ENCODE results near the gene SARS1. TPM values are rescaled to one million over a fixed set of nuclear protein-coding genes. Genes with fewer than 3 reads are reported as not detected.
A peak's percentile ranks its signal among the peaks of the same experiment; 100 is the strongest.
"Not testable (repeated sequence)": the region's sequence is repeated elsewhere in the genome, so short reads cannot be mapped to it uniquely, and the experiment has no call there.

The SARS1 gene, protein sequence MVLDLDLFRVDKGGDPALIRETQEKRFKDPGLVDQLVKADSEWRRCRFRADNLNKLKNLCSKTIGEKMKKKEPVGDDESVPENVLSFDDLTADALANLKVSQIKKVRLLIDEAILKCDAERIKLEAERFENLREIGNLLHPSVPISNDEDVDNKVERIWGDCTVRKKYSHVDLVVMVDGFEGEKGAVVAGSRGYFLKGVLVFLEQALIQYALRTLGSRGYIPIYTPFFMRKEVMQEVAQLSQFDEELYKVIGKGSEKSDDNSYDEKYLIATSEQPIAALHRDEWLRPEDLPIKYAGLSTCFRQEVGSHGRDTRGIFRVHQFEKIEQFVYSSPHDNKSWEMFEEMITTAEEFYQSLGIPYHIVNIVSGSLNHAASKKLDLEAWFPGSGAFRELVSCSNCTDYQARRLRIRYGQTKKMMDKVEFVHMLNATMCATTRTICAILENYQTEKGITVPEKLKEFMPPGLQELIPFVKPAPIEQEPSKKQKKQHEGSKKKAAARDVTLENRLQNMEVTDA
- 80.0 TPM for total RNA-seq

DNA sequence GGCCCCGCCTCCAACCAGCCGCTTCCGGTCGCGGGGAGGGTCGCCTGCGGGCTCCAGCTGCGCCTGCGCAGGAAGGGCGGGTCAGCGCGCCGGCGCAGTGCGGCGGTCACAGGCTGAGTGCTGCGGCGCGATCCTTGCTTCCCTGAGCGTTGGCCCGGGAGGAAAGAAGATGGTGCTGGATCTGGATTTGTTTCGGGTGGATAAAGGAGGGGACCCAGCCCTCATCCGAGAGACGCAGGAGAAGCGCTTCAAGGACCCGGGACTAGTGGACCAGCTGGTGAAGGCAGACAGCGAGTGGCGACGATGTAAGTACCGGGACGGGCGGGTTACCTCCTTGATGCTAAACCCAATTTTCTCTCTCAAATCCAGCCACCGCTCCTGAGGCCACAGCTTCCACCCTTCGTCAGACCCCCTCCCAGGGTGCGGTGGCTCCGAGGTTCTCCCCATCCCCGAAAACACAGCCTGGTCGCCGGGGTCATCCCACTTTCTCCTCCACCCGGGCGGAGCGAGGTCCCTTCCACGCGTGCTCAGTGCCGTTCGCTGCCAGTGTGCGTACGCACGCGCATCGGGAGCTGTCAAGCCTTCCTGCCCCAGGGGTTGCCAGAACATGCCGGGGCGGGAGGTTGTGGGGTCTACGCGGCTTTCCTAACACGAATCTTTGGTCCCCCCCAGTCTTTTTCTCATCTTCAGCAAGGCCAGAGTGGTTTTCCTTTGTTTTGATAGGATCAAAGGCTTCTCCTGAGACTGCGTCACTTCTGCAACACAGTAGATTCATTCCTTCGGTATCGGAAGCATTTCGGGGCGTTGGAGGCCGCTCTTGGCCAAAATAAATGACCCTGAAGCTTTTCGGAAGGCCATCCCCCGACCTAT is at the start of gene SARS1:
Gene SARS1, plus strand, starts transcription at position 95 of the 870 bp plus-strand sequence. Its CDS starts 75 bp downstream, at position 170.
- DNase-seq (ENCODE audit: low spot score), result peak; percentile 91
- peak; percentile 92 for ATAC-seq

DNA sequence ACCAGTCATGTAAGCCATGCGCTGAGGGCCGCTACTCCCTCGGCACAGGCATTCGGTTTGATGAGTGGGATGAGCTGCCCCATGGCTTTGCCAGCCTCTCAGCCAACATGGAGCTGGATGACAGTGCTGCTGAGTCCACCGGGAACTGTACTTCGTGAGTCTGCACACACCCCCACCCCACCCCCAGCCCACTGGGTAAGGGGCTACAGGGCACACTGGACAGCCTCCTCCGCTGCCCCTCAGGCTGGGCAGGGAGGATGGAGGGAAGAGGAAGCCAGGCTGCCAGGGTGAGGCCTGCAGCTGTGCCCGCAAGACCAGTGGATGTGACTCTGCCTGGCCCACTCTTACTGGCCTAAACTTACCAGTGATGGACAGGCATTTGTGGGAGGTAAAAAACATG is 49.2 kb upstream of the SARS1 start:
- DNase-seq (ENCODE audit: low spot score), result no peak
- no peak for ATAC-seq

DNA sequence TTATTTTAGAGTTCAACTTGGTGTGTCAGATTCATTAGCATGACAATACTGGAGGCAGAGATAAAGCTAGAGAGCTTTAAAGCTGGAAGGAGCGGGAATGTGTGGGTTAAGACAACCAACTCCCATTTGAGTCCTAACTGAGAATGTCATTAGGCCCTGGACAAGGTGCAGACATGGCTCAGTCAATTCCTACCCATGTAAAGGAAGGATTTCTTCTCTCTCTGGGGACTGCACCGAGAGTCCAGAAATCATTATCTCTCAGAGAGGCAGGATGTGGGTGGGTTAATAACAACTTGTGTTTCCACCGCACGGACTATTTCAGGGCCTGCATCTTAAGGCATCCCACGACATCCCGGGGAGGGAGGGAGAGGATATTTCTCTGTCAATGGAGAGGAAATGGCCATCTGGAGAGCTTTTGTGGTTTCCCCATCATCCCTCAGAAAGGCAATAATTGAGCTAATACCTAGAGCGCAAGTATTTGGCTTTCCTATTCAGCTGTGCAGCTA is 46.7 kb upstream of the SARS1 start:
- DNase-seq (ENCODE audit: low spot score) (no peak), ATAC-seq (no peak)

DNA sequence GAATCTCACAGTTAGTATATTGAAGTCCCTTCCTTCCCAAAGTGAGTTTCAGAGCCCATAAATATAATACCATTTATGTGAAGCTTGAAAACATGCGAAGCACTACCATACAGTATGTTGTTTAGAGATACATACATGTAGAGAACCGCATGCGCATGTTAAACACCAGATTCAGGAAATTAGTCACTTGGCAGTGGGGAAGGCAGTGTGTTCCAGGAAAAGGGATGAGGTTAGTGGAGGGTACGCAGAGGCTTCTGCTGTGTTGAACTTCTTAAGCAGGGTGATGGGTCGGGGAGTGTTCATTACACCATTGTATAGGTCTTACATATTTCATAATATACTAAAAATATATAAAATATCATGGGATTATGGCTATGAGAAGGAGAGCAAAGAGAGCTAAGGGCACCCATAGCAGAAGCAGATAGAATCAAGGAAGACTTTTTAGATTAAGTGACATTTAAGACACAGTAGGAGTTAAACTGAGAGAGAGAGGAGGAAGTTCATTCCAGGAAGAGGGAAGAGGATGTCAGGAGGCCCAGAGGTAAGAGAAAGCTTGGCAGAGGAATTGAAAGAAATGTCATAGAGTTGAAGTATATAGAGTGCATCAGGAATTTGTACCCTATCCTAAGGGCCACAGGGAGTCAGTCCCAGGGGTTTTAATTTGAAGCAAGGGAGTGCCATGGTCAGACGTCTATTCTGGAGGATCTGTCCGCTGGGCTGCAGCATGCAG is 43.5 kb upstream of the SARS1 start:
- ATAC-seq, result no peak

DNA sequence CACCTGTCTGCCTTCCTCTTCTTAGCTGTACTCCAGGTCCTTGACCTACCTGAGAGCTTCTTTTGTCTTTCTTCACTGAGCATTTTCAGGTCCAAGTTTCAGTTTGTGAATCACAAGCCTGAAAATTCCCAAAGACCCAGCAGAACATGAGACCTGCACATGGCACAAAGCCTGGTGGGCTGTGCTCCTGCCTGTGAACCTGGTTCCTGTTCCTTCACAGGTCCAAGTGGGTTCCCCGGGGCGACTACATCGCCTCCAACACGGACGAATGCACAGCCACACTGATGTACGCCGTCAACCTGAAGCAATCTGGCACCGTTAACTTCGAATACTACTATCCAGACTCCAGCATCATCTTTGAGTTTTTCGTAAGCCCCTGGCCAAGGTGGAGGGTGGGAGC is 42.1 kb upstream of the SARS1 start:
- ATAC-seq (no peak), DNase-seq (ENCODE audit: low spot score) (no peak)

More for the DNA sequence above, 43.5 kb upstream of the SARS1 start:
- no peak for DNase-seq (ENCODE audit: low spot score)

DNA sequence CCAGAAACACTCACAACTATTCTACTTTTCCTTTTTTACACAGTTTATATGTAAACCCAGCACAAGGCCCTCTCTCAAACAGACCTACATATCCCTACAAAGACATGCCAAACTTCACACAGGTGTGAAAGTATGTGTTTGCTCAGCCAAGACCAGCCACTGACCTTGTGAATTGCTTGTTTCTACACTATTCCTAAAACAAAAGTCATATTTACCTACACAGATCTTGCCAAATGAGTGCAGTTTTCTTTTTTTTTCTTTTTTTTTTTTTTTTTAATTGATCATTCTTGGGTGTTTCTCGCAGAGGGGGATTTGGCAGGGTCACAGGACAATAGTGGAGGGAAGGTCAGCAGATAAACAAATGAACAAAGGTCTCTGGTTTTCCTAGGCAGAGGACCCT is 37.4 kb upstream of the SARS1 start:
- DNase-seq (ENCODE audit: low spot score), result not testable (repeated sequence)
- peak; percentile 63 for ATAC-seq

DNA sequence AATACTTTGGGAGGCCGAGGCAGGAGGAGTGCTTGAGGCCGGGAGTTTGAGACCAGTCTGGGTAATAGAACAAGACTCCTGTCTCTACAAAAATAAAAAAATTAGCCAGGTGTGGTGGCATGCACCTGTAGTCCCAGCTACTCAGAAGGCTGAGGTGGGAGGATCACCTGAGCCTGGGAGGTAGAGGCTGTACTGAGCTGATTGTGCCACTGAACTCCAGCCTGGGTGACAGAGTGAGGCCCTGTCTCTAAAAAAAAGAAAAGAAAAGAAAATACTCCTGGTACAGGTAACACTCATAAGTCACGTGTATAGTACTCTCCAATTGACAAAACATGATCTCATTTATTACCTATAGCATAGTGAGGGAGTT is 33.0 kb upstream of the SARS1 start:
- peak; percentile 31 for ATAC-seq
- not testable (repeated sequence) for DNase-seq (ENCODE audit: low spot score)

DNA sequence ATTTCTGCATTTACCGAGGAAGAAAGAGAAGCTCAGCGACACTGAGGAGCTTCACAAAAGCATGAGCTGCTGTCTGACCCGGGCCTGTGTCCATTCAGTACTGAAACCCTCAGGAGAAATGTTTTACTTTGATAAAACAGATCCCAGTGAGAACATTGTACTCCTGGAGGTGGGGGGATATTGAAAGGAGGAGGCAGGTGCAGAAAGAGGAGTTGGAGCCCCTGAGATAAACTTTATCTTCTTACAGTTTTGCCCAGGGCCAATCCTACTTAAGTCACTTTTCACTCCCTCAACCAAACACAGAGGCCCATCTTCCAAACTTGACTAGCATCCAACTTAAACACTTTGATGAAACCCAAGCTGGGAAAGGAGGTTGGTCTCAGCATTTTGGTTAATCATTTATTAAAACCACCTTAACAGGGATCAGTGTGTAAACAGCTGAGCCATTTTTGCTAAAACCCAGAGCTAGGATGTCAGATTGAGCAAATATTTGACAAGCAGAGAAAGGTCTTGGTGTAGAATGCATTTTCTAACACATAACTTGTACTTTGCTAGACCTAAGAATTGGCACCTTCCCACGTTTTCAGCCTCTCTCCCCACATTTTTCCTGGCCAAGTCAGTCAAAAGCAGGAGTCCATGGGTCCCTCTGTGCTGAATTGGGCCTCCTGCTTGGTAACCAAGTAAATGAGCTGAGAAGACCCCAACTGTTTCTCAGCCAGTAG is 32.5 kb upstream of the SARS1 start:
- ATAC-seq (peak; percentile 81), DNase-seq (ENCODE audit: low spot score) (peak; percentile 65)

DNA sequence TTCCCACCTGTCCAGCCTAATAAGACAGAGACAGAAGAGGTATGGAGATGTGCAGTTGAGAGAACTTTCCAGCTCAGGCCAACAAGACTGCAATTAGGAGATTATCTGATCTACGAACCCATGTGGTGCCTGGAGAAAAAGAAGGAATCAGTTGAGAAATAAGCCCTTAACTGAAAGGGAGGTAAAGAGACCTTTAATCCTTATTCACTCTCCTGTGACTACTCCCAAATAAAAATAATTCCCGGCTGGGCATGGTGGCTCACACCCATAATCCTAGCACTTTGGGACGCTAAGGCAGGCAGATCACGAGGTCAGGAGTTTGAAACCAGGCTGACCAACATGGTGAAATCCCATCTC is 31.9 kb upstream of the SARS1 start:
- peak; percentile 37 for ATAC-seq

DNA sequence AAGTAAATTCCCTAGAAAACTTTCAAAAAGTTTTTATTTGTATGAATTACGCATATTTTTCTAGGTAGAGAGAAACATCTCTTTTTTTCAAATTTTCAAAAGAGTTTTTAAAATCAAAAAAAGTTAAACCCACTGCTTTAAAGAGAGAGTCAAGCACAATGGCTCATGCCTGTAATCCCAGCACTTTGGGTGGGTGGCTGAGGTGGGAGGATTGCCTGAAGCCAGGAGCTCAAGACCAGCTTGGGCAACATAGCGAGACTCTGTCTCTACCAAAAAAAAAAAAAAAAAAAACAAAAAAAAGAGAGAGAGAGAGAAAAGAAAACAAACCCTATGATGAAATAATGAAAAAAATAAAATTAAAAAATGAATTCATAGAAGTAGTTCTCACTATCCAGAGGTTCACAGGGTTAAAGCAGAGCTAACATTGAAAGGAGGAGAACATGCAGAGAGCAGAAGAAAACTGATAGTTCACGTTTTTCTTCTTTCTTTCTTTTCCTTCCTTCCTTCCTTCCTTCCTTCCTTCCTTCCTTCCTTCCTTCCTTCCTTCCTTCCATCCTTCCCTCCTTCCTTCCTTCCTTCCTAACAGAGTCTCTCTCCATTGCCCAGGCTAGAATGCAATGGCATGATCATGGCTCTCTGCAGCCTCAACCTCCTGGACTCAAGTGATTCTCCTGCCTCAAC is 30.5 kb upstream of the SARS1 start:
- DNase-seq (ENCODE audit: low spot score), result no peak

More for the DNA sequence above, 31.9 kb upstream of the SARS1 start:
- DNase-seq (ENCODE audit: low spot score), result no peak

DNA sequence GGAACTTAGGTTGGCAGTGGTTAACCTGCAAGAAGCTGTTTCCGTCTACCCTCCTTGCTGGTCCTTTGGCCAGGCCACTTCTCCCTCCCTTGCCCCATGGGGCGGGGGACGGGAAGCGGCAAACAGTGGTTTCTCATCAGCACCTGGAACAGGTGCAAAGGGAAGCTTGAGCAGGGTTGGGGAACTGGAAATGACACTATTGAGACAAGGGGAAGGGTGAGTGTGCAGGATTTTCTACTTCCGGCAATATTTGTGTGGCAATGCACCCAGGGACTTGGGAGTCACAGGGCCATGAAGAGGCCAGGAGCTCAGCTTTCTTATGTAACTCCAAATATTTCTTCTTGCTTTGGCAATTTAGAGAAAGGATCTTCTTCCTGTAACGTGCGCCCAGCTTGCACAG is 29.0 kb upstream of the SARS1 start:
- ATAC-seq, result no peak
- no peak for DNase-seq (ENCODE audit: low spot score)

More for the DNA sequence above, 30.5 kb upstream of the SARS1 start:
- no peak for ATAC-seq

DNA sequence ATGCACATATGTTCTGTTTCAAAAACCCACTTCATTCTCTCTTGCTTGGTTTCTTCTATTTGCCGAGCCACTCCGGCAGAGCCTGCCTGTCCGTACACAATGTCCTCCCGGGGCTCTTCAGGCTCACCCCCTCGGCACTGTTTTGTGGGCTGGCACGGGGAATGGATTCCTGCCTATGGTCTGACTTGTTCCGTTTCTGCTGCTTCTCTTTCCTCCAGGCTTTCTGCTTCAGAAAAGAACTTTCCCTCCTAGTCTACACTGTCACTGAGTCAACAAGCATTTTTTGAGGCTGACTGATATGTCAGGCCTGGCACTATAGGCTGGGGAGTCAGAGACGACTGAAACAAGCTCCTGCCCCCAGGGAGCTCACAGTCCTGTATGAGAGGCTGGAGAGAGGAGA is 28.4 kb upstream of the SARS1 start:
- ATAC-seq (no peak), DNase-seq (ENCODE audit: low spot score) (no peak)

DNA sequence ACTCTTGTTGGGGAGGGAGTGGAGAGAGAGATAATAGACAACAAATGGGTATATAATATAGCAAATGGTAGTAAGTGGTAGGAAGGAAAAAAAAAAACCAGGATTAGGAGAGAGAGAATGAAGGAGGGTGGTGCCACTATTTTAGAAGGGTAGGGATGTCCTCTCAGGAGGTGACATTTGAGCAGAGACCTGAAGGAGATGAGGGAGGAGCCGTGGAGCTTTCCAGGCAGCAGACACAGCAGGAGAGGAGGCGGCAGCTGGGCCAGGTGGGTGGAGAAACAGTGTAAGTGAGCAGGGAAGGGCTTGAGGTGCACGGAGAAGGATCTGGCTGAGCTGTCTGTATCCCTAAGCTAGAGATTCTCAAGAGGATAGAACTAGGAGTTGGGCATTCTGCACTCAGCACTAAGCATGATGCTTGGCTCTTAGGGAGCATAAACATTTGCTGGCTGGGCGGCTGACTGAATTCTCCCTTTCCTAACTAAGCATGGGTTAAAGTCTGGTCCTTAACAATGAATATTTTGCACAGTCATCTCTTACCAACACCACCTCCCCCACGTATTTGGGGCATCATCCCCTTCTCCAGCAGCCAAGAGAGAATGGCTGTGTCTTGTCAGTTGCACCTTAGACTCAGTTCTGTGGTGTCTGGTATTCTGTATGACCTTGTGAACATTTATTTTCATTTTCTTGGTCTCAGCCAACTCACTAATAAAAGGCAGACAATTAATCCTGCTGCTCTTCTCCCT is 27.6 kb upstream of the SARS1 start:
- DNase-seq (ENCODE audit: low spot score) (no peak), ATAC-seq (no peak)

DNA sequence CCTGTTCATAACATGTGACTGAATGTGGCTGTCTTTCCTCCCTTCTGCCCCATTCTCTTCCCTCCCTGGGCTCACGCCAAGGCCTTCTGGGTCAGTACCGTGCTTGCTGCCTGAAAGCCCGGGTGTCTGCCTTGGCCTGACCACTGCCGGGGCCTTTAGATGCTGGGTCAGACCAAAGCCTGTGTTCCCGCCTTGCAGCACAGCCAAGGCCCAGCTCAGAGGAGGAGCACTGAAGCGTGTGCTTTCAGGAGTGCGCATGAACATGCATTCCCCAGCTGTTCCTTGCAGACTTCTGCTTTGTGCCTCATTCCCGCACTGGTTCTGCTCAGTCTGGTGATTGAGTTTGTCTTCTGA is 27.0 kb upstream of the SARS1 start:
- DNase-seq (ENCODE audit: low spot score) (no peak), ATAC-seq (peak; percentile 40)

DNA sequence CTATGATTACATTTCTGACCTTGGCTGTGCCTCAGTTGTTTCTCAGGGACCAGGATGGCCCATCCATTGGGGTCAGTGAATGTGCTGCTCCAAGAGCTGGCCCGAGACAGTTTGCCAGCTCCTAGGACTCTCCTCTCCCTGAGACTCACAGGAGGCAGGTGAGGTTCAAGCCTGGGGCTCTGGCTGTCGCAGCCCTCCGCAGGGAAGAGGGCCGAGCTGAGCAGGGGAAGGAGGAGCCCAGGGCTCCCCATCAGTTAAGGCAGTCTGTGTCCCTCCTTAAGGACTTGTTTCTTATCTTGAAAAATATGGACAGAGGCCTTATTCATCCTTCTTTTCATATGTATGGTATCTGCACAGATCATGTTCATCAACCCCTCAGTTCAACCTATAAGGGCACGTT is 26.6 kb upstream of the SARS1 start:
- ATAC-seq, result no peak

DNA sequence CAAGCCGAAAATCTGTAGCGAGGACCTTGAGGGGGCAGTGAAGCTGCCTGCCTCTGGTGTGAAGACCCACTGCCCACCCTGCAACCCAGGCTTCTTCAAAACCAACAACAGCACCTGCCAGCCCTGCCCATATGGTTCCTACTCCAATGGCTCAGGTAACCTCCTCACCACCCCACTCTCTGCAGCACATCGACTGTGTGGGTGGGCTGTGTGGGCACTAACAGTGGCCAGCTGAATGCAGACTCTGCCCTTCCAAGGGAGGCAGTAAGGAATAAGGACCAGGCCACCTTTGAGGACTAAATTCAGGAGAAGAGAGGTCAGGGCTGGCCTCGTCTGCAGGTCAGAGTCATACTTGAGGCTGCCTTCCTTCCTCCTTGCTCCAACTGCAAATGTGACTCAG is 25.5 kb upstream of the SARS1 start:
- DNase-seq (ENCODE audit: low spot score) (no peak), ATAC-seq (no peak)

More for the DNA sequence above, 26.6 kb upstream of the SARS1 start:
- DNase-seq (ENCODE audit: low spot score), result no peak

DNA sequence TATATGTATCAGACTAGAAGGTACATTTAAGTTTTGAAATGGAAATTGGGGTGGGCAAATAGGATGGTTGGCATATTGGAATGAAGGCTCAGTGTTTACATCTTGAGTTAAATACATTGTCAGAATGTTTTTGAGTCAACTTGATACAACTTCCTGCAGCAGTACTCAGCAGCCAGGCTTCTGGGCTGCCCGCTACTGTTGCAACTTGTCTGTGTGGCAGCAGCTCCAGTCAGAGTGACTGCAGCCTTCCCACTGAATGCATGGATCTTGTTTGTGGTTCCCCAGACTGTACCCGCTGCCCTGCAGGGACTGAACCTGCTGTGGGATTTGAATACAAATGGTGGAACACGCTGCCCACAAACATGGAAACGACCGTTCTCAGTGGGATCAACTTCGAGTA is 24.9 kb upstream of the SARS1 start:
- ATAC-seq (no peak), DNase-seq (ENCODE audit: low spot score) (no peak)

DNA sequence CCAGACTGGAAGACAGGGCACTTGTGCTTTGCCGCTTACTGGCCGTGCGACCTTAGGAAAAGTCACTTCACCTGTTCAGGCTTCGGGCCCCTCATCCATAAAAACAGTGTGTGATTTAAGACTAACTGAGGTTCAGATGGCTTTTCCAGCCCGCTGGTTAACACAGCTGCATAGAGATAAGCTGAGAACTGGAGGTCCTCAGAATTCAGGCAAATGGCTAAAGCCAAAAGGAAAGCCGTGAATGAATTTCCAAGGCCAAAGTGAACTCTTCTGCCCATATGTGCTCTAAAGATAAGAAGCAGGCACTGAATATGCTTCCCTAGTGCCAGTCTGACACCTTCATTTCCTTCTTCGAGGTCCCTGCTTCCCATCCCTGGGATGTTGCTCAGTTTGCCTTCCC is 23.5 kb upstream of the SARS1 start:
- DNase-seq (ENCODE audit: low spot score), result no peak
- no peak for ATAC-seq

DNA sequence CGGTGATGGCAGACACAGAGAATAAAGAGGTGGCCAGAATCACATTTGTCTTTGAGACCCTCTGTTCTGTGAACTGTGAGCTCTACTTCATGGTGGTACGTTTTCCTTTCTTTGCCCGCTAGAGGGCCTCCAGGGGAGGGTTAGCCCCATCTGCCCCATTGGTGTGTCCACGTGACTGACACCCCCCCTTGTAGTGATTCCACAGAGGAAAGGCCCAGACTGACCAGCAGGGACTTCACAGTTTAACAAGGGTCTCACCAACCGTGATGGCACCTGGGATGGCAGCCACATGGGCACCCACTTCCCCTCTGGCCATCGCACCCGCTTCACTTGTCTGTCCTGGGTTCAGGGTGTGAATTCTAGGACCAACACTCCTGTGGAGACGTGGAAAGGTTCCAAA is 22.3 kb upstream of the SARS1 start:
- DNase-seq (ENCODE audit: low spot score) (no peak), ATAC-seq (no peak)
